Activated CD8-positive, alpha-beta memory T cell treated with anti-CD3 and anti-CD28 coated beads, Interleukin-2, amount 50 U/mL, for 4 hours (primary cell): ENCODE measurements around the gene PLD3.
"Not testable (repeated sequence)": the region's sequence is repeated elsewhere in the genome, so short reads cannot be mapped to it uniquely, and the experiment has no call there.

Source experiments
- DNase-seq: peaks from one replicate; pipeline ENCODE4 v3.0.0-alpha.2; 2020

PLD3 gene

DNA sequence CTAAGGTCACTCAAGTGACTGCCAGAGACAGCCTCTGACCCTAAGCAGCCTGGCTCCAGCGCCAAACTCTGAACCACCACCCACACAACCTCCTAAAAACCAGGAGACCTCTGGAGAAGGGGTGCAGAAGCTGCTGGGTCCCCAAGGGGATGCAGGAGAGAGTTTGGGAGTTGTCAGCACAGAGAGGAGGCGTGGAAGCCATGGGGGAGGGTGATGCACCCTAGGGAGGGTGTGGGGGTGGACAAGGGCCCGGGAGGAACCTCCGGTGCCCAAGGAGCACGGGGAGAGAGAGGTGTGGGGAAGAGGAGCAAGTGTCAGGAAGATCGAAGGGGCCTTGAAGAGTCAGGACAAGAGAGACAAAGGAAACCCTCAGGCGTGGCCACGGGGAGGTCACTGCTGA lies 43.6 kb downstream of the PLD3 start:
- no peak for DNase-seq

DNA sequence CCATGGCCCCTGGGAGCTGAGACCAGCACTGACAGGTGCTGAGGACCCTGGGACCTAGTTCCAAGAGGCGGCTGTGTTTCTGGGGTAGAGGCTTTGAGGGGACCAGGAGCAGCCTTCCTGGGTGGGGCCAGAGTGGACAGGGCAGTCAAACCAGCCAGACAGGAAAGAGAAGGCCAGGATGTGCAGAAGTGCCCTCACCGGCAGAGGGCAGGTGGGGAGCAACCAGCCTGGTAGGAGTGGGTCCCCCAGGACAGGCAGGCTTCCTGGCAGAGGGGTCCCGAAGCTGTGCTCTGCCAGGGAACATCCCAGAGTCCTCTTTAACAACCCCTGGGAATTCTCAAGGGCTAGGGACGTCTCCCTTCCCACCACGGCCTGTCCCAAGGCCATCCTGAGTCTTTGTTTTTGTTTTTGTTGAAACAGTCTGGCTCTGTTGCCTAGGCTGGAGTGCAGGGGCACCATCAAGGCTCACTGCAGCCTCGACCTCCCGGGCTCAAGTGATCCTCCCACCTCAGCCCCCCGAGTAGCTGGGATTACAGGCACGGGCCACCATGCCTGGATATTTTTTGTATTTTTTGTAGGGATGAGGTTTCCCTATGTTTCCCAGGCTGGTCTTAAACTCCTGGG lies 44.5 kb downstream of the PLD3 start:
- no peak for DNase-seq

DNA sequence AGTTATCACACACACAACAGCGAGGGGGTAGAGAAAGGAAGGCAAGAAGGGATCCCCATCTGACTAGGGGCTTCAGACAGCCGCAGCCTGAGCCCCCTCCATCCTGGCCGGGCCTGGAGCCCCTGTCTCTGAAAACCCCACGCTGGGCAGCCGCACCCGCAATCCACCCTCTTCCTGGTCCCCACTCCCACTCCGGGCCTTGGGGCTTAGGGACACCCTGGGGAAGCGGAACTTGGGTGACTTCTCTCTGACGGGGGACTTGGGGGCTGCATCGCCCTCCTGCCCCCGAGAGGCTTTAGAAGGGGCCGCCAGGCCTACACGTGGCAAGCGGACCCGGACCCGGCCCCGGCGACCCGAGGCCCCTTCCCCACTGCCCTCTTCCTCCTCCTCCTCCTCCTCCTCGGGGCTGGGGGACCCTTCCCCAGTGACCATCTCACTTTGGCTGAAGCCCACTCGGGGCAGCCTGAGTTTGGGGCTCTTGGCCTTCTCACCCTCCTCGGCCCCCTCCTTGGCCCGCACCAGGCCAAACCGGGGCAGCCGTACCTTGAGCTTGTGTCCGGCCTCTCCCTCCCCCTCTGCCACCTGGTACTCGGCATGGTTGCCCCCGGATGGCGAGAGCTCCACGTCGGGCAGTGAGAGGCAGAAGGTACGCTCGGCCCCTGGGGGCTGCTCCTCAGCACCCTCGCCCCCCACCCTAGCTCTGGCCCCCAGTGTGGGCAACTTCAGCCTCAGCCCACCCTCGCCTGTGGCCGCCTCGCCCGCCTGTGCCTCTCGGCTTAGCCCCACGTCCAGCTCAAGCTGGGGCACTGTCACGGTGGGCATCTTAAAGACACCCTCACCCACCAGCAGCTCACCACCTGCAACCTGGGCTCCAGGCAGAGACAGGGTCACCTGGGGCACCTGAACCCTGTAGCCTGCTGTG lies 45.7 kb downstream of the PLD3 start:
- no peak for DNase-seq

- DNase-seq, result no peak
Measured at GRCh38 chr19:40394816-40395210, 46.3 kb downstream of the PLD3 start.

DNA sequence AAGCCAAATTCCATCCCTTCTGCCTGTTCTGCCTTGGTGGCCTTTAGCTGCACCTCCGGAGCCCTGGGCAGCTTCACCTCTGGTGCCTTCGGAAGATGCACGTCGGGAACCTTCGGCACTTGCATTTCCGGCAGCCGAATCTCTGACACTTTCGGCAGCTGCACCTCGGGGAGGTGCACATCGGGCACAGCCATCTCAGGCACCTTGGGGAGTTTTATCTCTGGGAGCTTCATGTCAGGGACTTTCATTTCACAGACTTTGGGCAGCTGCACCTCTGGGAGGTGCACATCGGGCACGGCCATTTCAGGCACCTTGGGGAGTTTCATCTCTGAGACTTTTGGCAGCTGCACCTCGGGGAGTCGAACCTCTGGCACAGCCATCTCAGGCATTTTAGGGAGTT lies 47.5 kb downstream of the PLD3 start:
- no peak for DNase-seq

- no peak for DNase-seq
Measured at GRCh38 chr19:40396886-40397567, 48.5 kb downstream of the PLD3 start.

- no peak for DNase-seq
Measured at GRCh38 chr19:40397568-40397906, 49.0 kb downstream of the PLD3 start.

DNA sequence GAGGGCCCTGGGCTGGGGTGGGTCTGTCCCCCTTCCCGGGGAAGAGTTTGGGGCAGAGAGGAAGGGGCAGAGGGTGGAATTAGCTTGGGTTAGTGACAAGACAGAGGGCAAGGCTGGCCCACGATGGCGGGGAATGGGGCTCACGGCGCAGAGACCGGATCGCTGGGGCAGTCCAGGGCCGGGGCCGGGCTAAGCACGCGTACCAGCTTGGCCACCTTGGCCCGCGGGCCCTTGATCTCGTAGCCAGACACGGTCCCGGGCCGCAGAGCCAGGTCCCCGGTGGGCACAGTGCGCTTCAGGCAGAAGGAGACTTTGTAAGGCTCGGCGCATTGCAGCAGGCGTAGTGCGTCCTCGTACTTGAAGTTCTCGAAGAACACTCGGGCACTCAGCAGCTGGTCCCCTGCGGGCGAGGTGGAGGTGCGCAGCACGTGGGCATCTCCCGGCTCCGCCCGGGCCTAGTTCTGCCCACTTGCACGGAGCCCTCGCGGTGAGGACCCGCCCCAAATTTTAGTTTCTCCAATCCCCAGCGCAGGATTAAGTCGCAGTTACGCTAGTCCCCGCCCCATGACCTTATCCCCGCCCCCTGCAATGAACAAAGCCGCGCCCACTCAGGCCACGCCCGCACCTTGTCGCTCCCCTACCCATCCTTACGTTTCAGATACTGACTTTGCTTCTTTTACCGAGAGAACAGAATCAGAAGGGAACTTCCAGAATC lies 50.1 kb downstream of the PLD3 start:
- peak; percentile 43 for DNase-seq

GRCh38 chr19:40400559-40400958 lies 52.1 kb downstream of the PLD3 start:
- no peak for DNase-seq

GRCh38 chr19:40403262-40403984 lies 54.9 kb downstream of the PLD3 start:
- DNase-seq, result peak; percentile 71

DNA sequence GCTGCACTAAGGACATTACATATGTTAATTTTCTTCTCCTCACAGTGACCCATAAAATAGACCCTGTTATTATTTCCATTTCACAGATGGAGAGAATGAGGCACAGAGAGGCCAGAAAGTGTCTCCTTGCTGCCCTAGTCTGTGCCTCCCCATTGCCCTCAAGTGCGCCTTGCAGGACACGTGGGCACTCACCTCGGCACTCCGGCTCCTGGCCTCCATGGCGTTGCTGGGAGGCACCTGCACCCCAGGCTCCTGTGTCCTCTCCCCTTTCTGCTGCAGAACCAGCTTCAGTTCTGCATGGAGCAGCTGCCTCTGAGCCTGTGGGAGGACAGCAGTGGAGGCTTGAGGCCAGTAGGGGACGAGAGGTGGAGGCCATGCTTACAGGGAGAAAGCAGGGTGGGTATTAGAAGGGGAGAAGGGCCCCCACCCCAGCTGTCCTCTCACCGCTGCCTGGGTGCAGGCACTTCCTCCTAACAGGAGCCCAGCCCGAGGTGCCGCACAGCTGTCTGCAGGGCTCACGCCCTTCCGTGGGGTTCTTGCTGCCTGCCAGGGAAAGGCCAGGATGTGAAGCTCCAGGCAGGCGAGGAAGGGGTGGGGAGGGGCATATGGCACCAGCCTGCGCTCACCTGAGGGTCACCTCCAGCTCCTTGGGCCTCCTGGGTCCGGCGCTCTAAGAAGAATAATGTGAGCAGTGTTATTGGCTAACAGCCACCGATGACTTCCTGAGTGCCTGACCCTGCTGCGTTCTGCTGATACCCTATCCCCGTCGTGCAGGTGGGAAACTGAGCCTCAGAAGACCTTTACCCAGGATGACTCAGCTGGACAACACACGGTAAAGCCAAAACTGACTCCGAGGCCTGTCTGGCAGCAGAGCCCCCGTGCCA lies 59.5 kb downstream of the PLD3 start:
- no peak for DNase-seq

DNA sequence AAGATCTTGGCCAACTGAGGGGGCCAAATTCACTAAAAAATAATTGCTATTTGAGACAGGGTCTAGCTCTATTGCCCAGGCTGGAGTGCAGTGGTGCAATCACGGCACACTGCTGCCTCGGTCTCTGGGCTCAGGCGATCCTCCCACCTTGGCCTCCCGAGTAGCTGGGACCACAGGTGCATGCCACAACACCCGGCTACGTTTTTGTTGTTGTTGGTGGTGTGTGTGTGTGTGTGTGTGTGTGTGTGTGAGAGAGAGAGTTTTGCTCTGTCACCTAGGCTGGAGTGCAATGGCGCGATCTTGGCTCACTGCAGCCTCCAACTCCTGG lies 60.1 kb downstream of the PLD3 start:
- DNase-seq, result not testable (repeated sequence)

DNA sequence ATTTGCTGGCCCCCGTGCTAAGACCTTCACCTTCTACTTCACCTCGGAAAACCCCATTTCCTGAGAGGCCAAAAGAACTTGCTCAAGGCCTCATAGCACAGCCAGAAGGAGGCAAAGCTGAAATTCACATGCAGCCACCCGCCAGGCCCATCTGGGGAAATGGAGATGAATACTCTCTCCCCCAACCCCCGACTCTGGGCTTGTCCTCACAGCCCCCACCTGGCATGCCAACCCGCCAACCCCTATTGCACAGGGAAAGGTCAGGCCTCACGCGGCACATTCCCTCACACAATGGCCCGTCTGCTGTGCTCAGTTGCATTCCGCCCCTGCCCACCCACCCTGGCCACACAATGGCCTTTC lies 61.5 kb downstream of the PLD3 start:
- no peak for DNase-seq

DNA sequence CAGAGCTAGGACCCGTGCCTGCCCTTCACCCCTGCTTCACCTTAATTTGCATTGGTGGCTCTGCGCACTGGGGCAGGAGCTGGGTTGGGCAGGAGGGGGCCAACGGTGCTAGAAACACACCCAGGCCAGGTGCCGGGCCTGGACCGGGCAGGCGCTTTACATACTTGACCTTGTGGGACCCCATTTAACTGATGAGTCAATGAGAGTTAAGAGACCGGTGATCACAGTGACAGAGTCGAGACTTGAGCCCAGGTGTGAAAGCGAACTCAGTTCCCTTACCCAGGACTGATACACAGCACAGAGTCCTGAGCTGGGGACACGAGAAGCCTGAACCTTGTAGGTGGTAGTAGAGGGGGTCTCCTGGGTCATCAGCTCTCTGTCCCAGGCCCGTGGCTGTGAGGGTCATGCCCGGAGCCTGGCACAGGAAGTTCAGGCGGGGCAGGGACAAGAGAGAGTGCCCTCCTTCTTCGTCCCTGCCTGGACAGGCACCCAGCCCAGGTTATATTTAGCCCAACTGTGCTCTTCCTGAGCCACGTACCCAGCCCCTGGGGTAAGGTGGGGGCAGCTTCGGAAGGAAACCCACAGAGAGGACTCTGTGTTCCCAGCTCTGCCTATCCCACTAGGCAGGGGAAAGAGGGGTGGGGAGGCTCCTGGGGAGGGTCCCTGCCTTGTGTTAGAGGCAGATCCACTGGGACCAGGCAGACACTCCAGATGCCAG lies 62.8 kb downstream of the PLD3 start:
- DNase-seq, result no peak

DNA sequence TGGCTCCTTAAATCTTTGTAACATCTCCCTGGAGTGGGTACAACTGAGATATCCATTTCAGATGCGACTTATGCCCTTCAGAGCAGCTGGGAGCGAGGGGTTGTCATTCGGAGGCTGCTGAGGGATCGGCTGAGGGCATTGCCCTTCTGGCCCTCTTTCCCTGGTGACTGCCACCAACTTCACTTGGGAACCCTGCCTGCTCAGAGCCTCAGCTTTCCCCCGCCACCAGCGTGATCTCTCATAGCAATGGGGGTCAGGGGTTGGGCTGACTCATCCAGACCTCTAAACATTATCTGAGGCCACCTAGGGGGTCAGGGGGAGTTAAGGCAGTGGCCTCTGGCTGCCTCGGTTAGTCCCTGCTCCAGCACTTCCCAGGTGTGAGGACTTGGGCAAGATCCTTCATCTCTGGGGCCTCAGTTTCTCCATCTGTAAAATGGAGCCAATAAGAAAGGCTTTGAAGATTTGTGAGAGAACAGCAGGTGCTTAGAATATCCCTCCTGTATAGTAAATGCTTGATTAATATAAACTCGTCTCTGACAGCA lies 63.5 kb downstream of the PLD3 start:
- DNase-seq, result no peak

GRCh38 chr19:40412866-40413265 lies 64.4 kb downstream of the PLD3 start:
- DNase-seq, result no peak

DNA sequence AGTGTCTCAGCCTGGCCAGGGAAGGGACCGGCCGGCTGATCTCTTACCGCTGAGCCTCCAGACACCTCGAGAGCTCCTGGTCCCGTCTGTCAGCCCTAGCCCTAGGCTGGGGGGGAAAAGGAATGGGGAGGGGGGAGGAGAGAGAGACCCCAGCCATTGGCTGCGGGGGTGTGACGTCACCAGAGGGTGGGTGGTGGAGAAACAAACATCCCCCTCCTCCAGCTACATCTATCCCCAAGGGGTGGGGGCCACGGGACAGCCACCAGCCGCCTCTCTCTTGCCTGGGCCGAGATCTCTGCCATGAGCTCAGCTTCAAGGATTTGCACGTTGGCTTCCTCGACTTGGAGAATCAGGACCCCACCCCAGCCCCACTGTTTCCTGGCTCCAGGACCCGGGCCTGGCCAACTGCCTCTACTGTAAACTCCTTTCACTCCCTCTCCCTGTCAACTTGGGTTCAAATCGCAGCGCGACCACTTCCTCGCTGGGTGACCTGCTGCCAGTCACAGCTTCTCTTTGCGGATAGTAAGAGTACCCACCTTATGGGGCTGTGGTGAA lies 64.9 kb downstream of the PLD3 start, which contains the start of gene PRX:
Gene PRX (minus strand): TSS at position 88 of the 555 bp plus-strand sequence. CDS start 5,446 bp downstream, outside the sequence.
- no peak for DNase-seq

DNA sequence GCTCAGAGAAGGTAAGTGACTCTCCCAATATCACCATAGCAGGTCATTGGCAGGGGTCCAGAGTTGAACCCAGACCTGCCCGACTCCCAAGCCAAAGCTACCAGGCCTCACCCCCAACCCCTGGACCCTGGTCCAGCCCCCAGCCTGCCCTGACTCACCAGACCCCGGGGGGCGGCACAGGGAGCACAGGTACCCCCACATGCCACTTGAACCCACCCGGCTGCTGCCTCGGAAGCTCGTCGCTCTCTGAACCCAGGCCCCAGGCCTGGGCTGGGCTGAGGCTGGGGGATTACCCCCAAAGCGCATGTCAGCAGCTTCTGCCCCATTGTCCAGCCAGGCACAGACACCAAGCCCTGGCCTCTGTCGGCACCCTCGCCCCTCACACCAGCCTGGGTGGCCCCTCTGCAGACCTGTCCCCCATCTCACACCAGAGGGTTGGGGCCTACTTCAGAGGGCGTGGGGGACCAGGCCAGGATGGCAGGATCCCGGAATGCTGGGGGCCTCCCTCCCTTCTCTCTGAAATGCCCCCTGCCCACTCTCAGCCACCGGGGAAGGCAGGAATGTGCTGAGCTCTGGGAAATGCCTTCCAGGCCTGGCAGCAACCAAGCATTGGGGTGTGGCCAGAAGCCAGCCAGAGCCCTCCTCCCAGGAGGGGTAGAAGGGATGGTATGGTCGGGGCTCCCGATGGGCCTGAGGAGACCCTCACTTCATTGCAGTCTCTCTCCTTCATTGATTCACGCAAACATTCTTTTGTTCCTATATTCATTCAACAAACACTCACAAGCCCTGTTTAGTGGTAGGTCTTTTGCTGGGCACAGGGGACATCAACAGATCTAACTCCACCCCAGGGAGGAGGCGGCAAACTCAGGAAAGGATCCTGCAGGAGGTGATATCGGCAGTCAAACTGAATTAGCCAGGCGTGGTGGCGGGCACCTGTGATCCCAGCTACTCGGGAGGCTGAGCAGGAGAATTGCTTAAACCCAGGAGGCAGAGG lies 66.3 kb downstream of the PLD3 start:
- DNase-seq, result no peak

GRCh38 chr19:40415768-40416167 lies 67.3 kb downstream of the PLD3 start:
- no peak for DNase-seq
